Natural killer cell (primary cell): ENCODE data around the gene ZCCHC8. TPM values are rescaled to one million over a fixed set of nuclear protein-coding genes. Genes with fewer than 3 reads are reported as not detected.
"Not testable (repeated sequence)": the region's sequence is repeated elsewhere in the genome, so short reads cannot be mapped to it uniquely, and the experiment has no call there.

Source experiments
- ATAC-seq, 3 donors: fragments of 150-1000 bp in 2 of 3; fragments of 200-7000 bp in 1 of 3; cut with Tn5 transposase; 1 replicate in 1 of 3; 2 replicates in 2 of 3; pipeline ENCODE4 v1.10.0; 2021; ENCODE audit warnings: mild to moderate bottlenecking in 2 of 3, moderate library complexity in 2 of 3
- DNase-seq, 2 donors: peaks; one replicate each; pipeline versions ENCODE4 v3.0.0 to v3.0.0-alpha.2; 2013 to 2021; ENCODE audit warnings: mixed read lengths in 1 of 2
- H3K27ac ChIP-seq: one replicate; pipeline ENCODE4 v1.5.1; 2013; ENCODE audit warnings: mild to moderate bottlenecking, low read length
- H3K27me3 ChIP-seq: one replicate; pipeline ENCODE4 v1.6.1; 2013; ENCODE audit warnings: low read length; ENCODE audit not compliant: control insufficient read depth, insufficient read depth
- H3K36me3 ChIP-seq: one replicate; pipeline ENCODE4 v1.6.1; 2013; ENCODE audit warnings: low read length; ENCODE audit not compliant: control insufficient read depth, insufficient read depth
- H3K4me1 ChIP-seq: one replicate; pipeline ENCODE4 v1.6.1; 2013; ENCODE audit warnings: low read length; ENCODE audit not compliant: control insufficient read depth, insufficient read depth
- H3K4me3 ChIP-seq: one replicate; pipeline ENCODE4 v1.5.1; 2013; ENCODE audit warnings: low read length
- H3K9me3 ChIP-seq: one replicate; pipeline ENCODE4 v1.6.1; 2013; ENCODE audit warnings: low read length; ENCODE audit not compliant: control insufficient read depth, insufficient read depth
- H3K27ac Mint-ChIP-seq, 2 donors: one replicate each; pipeline ENCODE4 v1.8.0; 2022; ENCODE audit warnings: mild to moderate bottlenecking in 2 of 2, mixed read lengths in 2 of 2, moderate library complexity in 1 of 2
- H3K27me3 Mint-ChIP-seq, 2 donors: one replicate each; pipeline ENCODE4 v1.8.0; 2022; ENCODE audit warnings: low read depth in 2 of 2, mixed read lengths in 2 of 2
- H3K36me3 Mint-ChIP-seq: one replicate; pipeline ENCODE4 v1.8.0; 2022; ENCODE audit warnings: mixed read lengths
- H3K4me1 Mint-ChIP-seq, 2 donors: one replicate each; pipeline ENCODE4 v1.8.0; 2022; ENCODE audit warnings: mixed read lengths in 2 of 2
- H3K4me3 Mint-ChIP-seq: one replicate; pipeline ENCODE4 v1.8.0; 2022; ENCODE audit warnings: mild to moderate bottlenecking, moderate library complexity, mixed read lengths
- H3K9me3 Mint-ChIP-seq, 2 donors: one replicate each; pipeline ENCODE4 v1.8.0; 2022; ENCODE audit warnings: mixed read lengths in 2 of 2
- CTCF ChIP-seq: fragments of 200-600 bp; IDR thresholded peaks from one replicate; pipeline ENCODE4 v1.8.0; 2022; ENCODE audit warnings: antibody characterized with exemption
- WGBS: methylation state at CpG from one replicate; pipeline ENCODE4 v1.1.7; 2013; ENCODE audit warnings: missing lambda C conversion rate; ENCODE audit not compliant: insufficient coverage; 5-methylcytosine and 5-hydroxymethylcytosine counted together
- intact Hi-C: fragments of 100-400 bp; cut with micrococcal nuclease; formaldehyde crosslinking; loops from one replicate; pipeline ENCODE4 v1.14.2; 2022
- total RNA-seq, 4 donors: library from RNA; stranded (reverse); fragments of 120-200 nt in 1 of 4; gene quantifications; one replicate each; pipeline versions ENCODE4 v1.2.3 to v1.2.4, GENCODE V29; 2013 to 2022

Gene ZCCHC8
- total RNA-seq, 3 donors from 2014 or later (not counting 1 experiment from before 2014, with no cell fraction given), result 57.7 to 71.6 (median 66.6) TPM

GRCh38 chr12:122501489-122501989, 807 bp upstream of the ZCCHC8 start:
- no peaks in the 10 kb centered on the region for H3K27me3 ChIP-seq
- no peaks in the 10 kb centered on the region for H3K9me3 Mint-ChIP-seq
- ATAC-seq, result no peak
- H3K4me3 ChIP-seq, result peak overlapping the region; percentile 83
- peaks cover 19 to 28% of the 10 kb centered on the region in 2 donors for H3K4me1 Mint-ChIP-seq
- H3K9me3 ChIP-seq, result no peaks in the 10 kb centered on the region
- peaks cover 31% of the 10 kb centered on the region for H3K36me3 ChIP-seq
- H3K27me3 Mint-ChIP-seq, result no peaks in the 10 kb centered on the region
- H3K4me3 Mint-ChIP-seq, result peak overlapping the region; percentile 98
- H3K27ac Mint-ChIP-seq, result peak overlapping the region; percentile 95 to 97
- H3K4me1 ChIP-seq, result peaks cover 26% of the 10 kb centered on the region
- H3K27ac ChIP-seq, result peak overlapping the region; percentile 96
- no peak for DNase-seq
- no peak for TF ChIP-seq CTCF
- peaks cover 7% of the 10 kb centered on the region for H3K36me3 Mint-ChIP-seq
- intact Hi-C loops, result loop anchor here (1.0 to 5.0 kb wide), 3 partner anchors 26 to 699 kb away; partner anchors contain the start of genes DIABLO, KNTC1 and SETD1B
- 58% methylated on average over 6 of the region's 9 CpGs for WGBS

GRCh38 chr12:122499991-122500684, 594 bp downstream of the ZCCHC8 start:
- H3K9me3 ChIP-seq, result no peaks in the 10 kb centered on the region
- DNase-seq (peak; percentile 46 to 76), ATAC-seq (peak; percentile 21 to 41 (median 27))
- Mint-ChIP-seq H3K4me3 (peak overlapping the region; percentile 98), H3K27me3 (no peaks in the 10 kb centered on the region), H3K4me1 (peaks cover 19 to 34% of the 10 kb centered on the region in 2 donors), H3K27ac (peak overlapping the region; percentile 95 to 97), H3K36me3 (no peaks in the 10 kb centered on the region), H3K9me3 (no peaks in the 10 kb centered on the region)
- peaks cover 24% of the 10 kb centered on the region for H3K36me3 ChIP-seq
- peaks cover 26% of the 10 kb centered on the region for H3K4me1 ChIP-seq
- peak overlapping the region; percentile 96 for H3K27ac ChIP-seq
- H3K27me3 ChIP-seq, result no peaks in the 10 kb centered on the region
- intact Hi-C loops, result loop anchor here (2.0 to 5.0 kb wide), 2 partner anchors 273 to 698 kb away; partner anchors contain the start of genes DIABLO and SETD1B
- TF ChIP-seq CTCF, result no peak
- WGBS, result under 1% methylated on average over 47 of the region's 47 CpGs
- H3K4me3 ChIP-seq, result peak overlapping the region; percentile 83

GRCh38 chr12:122495258-122495657, 5.5 kb downstream of the ZCCHC8 start:
- no peak for DNase-seq
- Histone ChIP-seq H3K36me3 (peaks cover 33% of the 10 kb centered on the region), H3K4me3 (no peak overlapping the region), H3K4me1 (peaks cover 18% of the 10 kb centered on the region), H3K27me3 (no peaks in the 10 kb centered on the region), H3K9me3 (no peaks in the 10 kb centered on the region), H3K27ac (no peak overlapping the region)
- H3K4me1 Mint-ChIP-seq, result peaks cover 6 to 26% of the 10 kb centered on the region in 2 donors
- intact Hi-C loops, result no loop called here
- no peaks in the 10 kb centered on the region for H3K27me3 Mint-ChIP-seq
- no peak for TF ChIP-seq CTCF
- H3K36me3 Mint-ChIP-seq, result peaks cover 10% of the 10 kb centered on the region
- no peak overlapping the region for H3K27ac Mint-ChIP-seq
- 89% methylated on average over 7 of the region's 7 CpGs for WGBS
- no peak overlapping the region for H3K4me3 Mint-ChIP-seq
- no peak for ATAC-seq
- no peaks in the 10 kb centered on the region for H3K9me3 Mint-ChIP-seq

GRCh38 chr12:122493222-122493621, 7.5 kb downstream of the ZCCHC8 start:
- H3K4me1 Mint-ChIP-seq, result peaks cover 7 to 19% of the 10 kb centered on the region in 2 donors
- H3K9me3 ChIP-seq, H3K4me3 Mint-ChIP-seq, intact Hi-C loops, H3K4me3 ChIP-seq, DNase-seq, H3K27me3 Mint-ChIP-seq, H3K27ac Mint-ChIP-seq, H3K9me3 Mint-ChIP-seq, H3K27ac ChIP-seq, H3K4me1 ChIP-seq, ATAC-seq, H3K27me3 ChIP-seq: not testable (repeated sequence)
- WGBS, result 84% methylated on average over 3 of the region's 6 CpGs
- peaks cover 23% of the 10 kb centered on the region for H3K36me3 Mint-ChIP-seq
- H3K36me3 ChIP-seq, result peaks cover 50% of the 10 kb centered on the region
